Erythroblast (primary cell): Measurements from ENCODE around the gene SMCO3.
A peak's percentile ranks its signal among the peaks of the same experiment; 100 is the strongest.

ENCODE experiments used
- DNase-seq, 2 experiments: peaks; one replicate each; lab custom pipeline; 2025; lab: John Stamatoyannopoulos, UW
- GATA1 ChIP-seq: IDR thresholded peaks from 2 replicates; pipeline ENCODE4 v1.6.1; 2011; ENCODE audit warnings: low read depth, mild to moderate bottlenecking, control low read depth, low read length, moderate library complexity
- POLR2A ChIP-seq: IDR thresholded peaks from 2 replicates; pipeline ENCODE4 v1.6.1; 2011; ENCODE audit warnings: mild to moderate bottlenecking, low read length

Gene SMCO3

GRCh38 chr12:14841761-14842160 lies 27.8 kb upstream of the SMCO3 start:
- DNase-seq, result peak; percentile 25 to 54
- TF ChIP-seq POLR2A, result no peak
- no peak for TF ChIP-seq GATA1

- TF ChIP-seq GATA1 (no peak), POLR2A (no peak)
These were observed 26.6 kb upstream of the SMCO3 start for GRCh38 chr12:14840616-14841015.

GRCh38 chr12:14839262-14839661 lies 25.3 kb upstream of the SMCO3 start:
- no peak for DNase-seq

More at GRCh38 chr12:14840616-14841015, 26.6 kb upstream of the SMCO3 start:
- DNase-seq, result no peak

GRCh38 chr12:14836336-14837210 lies 22.6 kb upstream of the SMCO3 start:
- no peak for TF ChIP-seq POLR2A
- DNase-seq, result peak; percentile 66 to 82

More at GRCh38 chr12:14839262-14839661, 25.3 kb upstream of the SMCO3 start:
- TF ChIP-seq GATA1 (no peak), POLR2A (no peak)

- TF ChIP-seq GATA1, result no peak
- peak in 1 of 2 experiments; percentile 34 for DNase-seq
These were observed 20.5 kb upstream of the SMCO3 start for GRCh38 chr12:14834509-14834908.

- no peak for TF ChIP-seq GATA1
- TF ChIP-seq POLR2A, result no peak
- DNase-seq, result peak; percentile 45 to 47
These were observed 20.0 kb upstream of the SMCO3 start for GRCh38 chr12:14833952-14834351.

- TF ChIP-seq GATA1, result no peak
- no peak for TF ChIP-seq POLR2A
- no peak for DNase-seq
These were observed 19.4 kb upstream of the SMCO3 start for GRCh38 chr12:14833336-14833735.

- DNase-seq, result peak; percentile 6 to 20
- TF ChIP-seq GATA1, result no peak
- no peak for TF ChIP-seq POLR2A
These were observed 14.9 kb upstream of the SMCO3 start for GRCh38 chr12:14828892-14829291.

- TF ChIP-seq GATA1 (no peak), POLR2A (no peak)
- no peak for DNase-seq
These were observed 13.1 kb upstream of the SMCO3 start for GRCh38 chr12:14827043-14827442.

- no peak for TF ChIP-seq GATA1
- no peak for TF ChIP-seq POLR2A
- DNase-seq, result no peak
These were observed 12.5 kb upstream of the SMCO3 start for GRCh38 chr12:14826491-14826890.

- TF ChIP-seq POLR2A (no peak), GATA1 (no peak)
- DNase-seq, result no peak
These were observed 11.3 kb upstream of the SMCO3 start for GRCh38 chr12:14825256-14825655.

- TF ChIP-seq POLR2A (no peak), GATA1 (no peak)
- no peak for DNase-seq
These were observed 10.1 kb upstream of the SMCO3 start for GRCh38 chr12:14824012-14824634.

GRCh38 chr12:14811486-14811885 lies 2.5 kb downstream of the SMCO3 start:
- no peak for TF ChIP-seq GATA1
- no peak for TF ChIP-seq POLR2A

GRCh38 chr12:14810953-14811483 lies 3.0 kb downstream of the SMCO3 start:
- TF ChIP-seq GATA1, result no peak
- no peak for TF ChIP-seq POLR2A
- peak; percentile 33 to 58 for DNase-seq

More at GRCh38 chr12:14811486-14811885, 2.5 kb downstream of the SMCO3 start:
- DNase-seq, result no peak
